ENCODE measurements around the gene CACHD1.
"Not testable (repeated sequence)": the region's sequence is repeated elsewhere in the genome, so short reads cannot be mapped to it uniquely, and the experiment has no call there.

Gene CACHD1

GRCh38 chr1:64721135-64721534 is 251.2 kb downstream of the CACHD1 start:
- no peak for DNase-seq
- no peaks in the 10 kb centered on the region for H3K36me3 Mint-ChIP-seq (ENCODE audit: low read depth)
- no peak overlapping the region for H3K27ac Mint-ChIP-seq
- H3K27me3 Mint-ChIP-seq: peaks cover 56% of the 10 kb centered on the region
- H3K4me1 Mint-ChIP-seq (ENCODE audit: low read depth): no peaks in the 10 kb centered on the region
- H3K9me3 Mint-ChIP-seq: peaks cover 7% of the 10 kb centered on the region
- H3K4me3 Mint-ChIP-seq: no peak overlapping the region

GRCh38 chr1:64721576-64722145 is 251.7 kb downstream of the CACHD1 start:
- no peak overlapping the region for H3K4me3 Mint-ChIP-seq
- no peak for DNase-seq
- no peak overlapping the region for H3K27ac Mint-ChIP-seq
- H3K4me1 Mint-ChIP-seq (ENCODE audit: low read depth): no peaks in the 10 kb centered on the region
- peaks cover 56% of the 10 kb centered on the region for H3K27me3 Mint-ChIP-seq
- peaks cover 7% of the 10 kb centered on the region for H3K9me3 Mint-ChIP-seq
- H3K36me3 Mint-ChIP-seq (ENCODE audit: low read depth): no peaks in the 10 kb centered on the region

- Mint-ChIP-seq H3K27ac (no peak overlapping the region), H3K36me3 (ENCODE audit: low read depth) (no peaks in the 10 kb centered on the region), H3K4me1 (ENCODE audit: low read depth) (no peaks in the 10 kb centered on the region), H3K27me3 (peaks cover 22% of the 10 kb centered on the region), H3K9me3 (no peaks in the 10 kb centered on the region), H3K4me3 (no peak overlapping the region)
- DNase-seq: no peak
Measured at GRCh38 chr1:64727861-64728260, 257.9 kb downstream of the CACHD1 start.

GRCh38 chr1:64733581-64734286 is 263.8 kb downstream of the CACHD1 start:
- Mint-ChIP-seq H3K9me3 (no peaks in the 10 kb centered on the region), H3K27ac (no peak overlapping the region)

GRCh38 chr1:64734287-64734652 is 264.3 kb downstream of the CACHD1 start:
- Mint-ChIP-seq H3K4me3 (no peak overlapping the region), H3K27ac (no peak overlapping the region), H3K27me3 (no peaks in the 10 kb centered on the region), H3K9me3 (no peaks in the 10 kb centered on the region), H3K4me1 (ENCODE audit: low read depth) (no peaks in the 10 kb centered on the region), H3K36me3 (ENCODE audit: low read depth) (no peaks in the 10 kb centered on the region)
- no peak for DNase-seq

More at GRCh38 chr1:64733581-64734286, 263.8 kb downstream of the CACHD1 start:
- no peaks in the 10 kb centered on the region for H3K27me3 Mint-ChIP-seq
- DNase-seq: no peak
- H3K36me3 Mint-ChIP-seq (ENCODE audit: low read depth): no peaks in the 10 kb centered on the region
- no peak overlapping the region for H3K4me3 Mint-ChIP-seq
- H3K4me1 Mint-ChIP-seq (ENCODE audit: low read depth): no peaks in the 10 kb centered on the region

GRCh38 chr1:64740687-64741086 is 270.8 kb downstream of the CACHD1 start:
- H3K9me3 Mint-ChIP-seq; H3K36me3 Mint-ChIP-seq (ENCODE audit: low read depth); H3K4me3 Mint-ChIP-seq; DNase-seq; H3K27ac Mint-ChIP-seq: not testable (repeated sequence)
- H3K4me1 Mint-ChIP-seq (ENCODE audit: low read depth): peaks cover 12% of the 10 kb centered on the region
- peaks cover 11% of the 10 kb centered on the region for H3K27me3 Mint-ChIP-seq

All from activated T-cell treated with anti-CD3 and anti-CD28 coated beads, Interleukin-2, amount 50 U/mL, for 24 hours (primary cell).